H1 (cell line): ENCODE results near the gene LAMA3. TPM values are rescaled to one million over a fixed set of nuclear protein-coding genes. Genes with fewer than 3 reads are reported as not detected.

Experiments
- CTCF ChIA-PET: fragments of 300-600 bp; sonication (Branson Sonifier 250); formaldehyde crosslinking; loops from one replicate; lab custom pipeline; 2021; ENCODE audit not compliant: partially characterized antibody; lab: Charles Lee
- POLR2A ChIA-PET: fragments of 300-600 bp; sonication (Branson Sonifier 250); formaldehyde crosslinking; loops from one replicate; lab custom pipeline; 2021; ENCODE audit warnings: inconsistent platforms; ENCODE audit not compliant: partially characterized antibody; lab: Charles Lee
- DNase-seq, 2 experiments: peaks; one replicate each; pipeline versions ENCODE4 v3.0.0 to v3.0.0-alpha.2; 2010 to 2022; ENCODE audit warnings: low spot score in 2 of 2, low read depth in 1 of 2, mixed read lengths in 1 of 2
- FAIRE-seq: peaks from 2 replicates; lab custom pipeline; 2011; peaks lifted over from hg19 to GRCh38; lab: Jason Lieb, UNC
- H2AFZ ChIP-seq: 2 replicates; pipeline ENCODE4 v1.8.1; 2012; ENCODE audit warnings: low read length, inconsistent platforms
- H2AK5ac ChIP-seq: 2 replicates; pipeline ENCODE4 v1.6.1; 2013; ENCODE audit warnings: low read depth, low read length
- H2BK120ac ChIP-seq: replicated peaks from 2 replicates; pipeline ENCODE3; 2013; ENCODE audit warnings: low read depth, low read length, inconsistent platforms
- H2BK12ac ChIP-seq: 2 replicates; pipeline ENCODE4 v1.6.1; 2013; ENCODE audit warnings: low read depth, low read length
- H2BK15ac ChIP-seq: 2 replicates; pipeline ENCODE4 v1.6.1; 2013; ENCODE audit warnings: low read length
- H2BK20ac ChIP-seq: 2 replicates; pipeline ENCODE4 v1.6.1; 2013; ENCODE audit warnings: low read length
- H2BK5ac ChIP-seq: 2 replicates; pipeline ENCODE4 v1.6.1; 2013; ENCODE audit warnings: low read depth, low read length
- H3K14ac ChIP-seq: 2 replicates; pipeline ENCODE4 v1.6.1; 2013; ENCODE audit warnings: inconsistent platforms; ENCODE audit not compliant: insufficient read length
- H3K18ac ChIP-seq: 2 replicates; pipeline ENCODE4 v1.6.1; 2013; ENCODE audit warnings: low read length; ENCODE audit errors: extremely low read depth
- H3K23ac ChIP-seq: 2 replicates; pipeline ENCODE4 v1.6.1; 2013; ENCODE audit warnings: inconsistent platforms; ENCODE audit not compliant: insufficient read length
- H3K23me2 ChIP-seq: 2 replicates; pipeline ENCODE4 v1.6.1; 2013; ENCODE audit warnings: low read depth, low read length
- H3K27ac ChIP-seq: 2 replicates; pipeline ENCODE4 v1.6.1; 2011; ENCODE audit warnings: low read depth, low read length, inconsistent platforms
- H3K27me3 ChIP-seq, 4 experiments: replicated peaks in 1 of 4; 1 replicate in 1 of 4; 2 replicates in 3 of 4; pipeline versions ENCODE4 v1.6.1 to v1.8.1; 2011 to 2013; ENCODE audit warnings: low read length in 3 of 4, mild to moderate bottlenecking in 3 of 4, inconsistent platforms in 2 of 4, mixed read lengths in 2 of 4, moderate library complexity in 1 of 4; ENCODE audit not compliant: control insufficient read depth in 3 of 4, insufficient read depth in 3 of 4; ENCODE audit errors: extremely low read depth in 1 of 4
- H3K36me3 ChIP-seq, 4 experiments: 2 replicates each; pipeline versions ENCODE4 v1.6.1 to v1.8.1; 2011 to 2013; ENCODE audit warnings: mild to moderate bottlenecking in 4 of 4, low read length in 3 of 4, moderate library complexity in 2 of 4, control low read depth in 1 of 4, inconsistent platforms in 1 of 4; ENCODE audit not compliant: insufficient read depth in 4 of 4, control insufficient read depth in 2 of 4
- H3K4ac ChIP-seq: replicated peaks from 2 replicates; pipeline ENCODE3; 2013; ENCODE audit warnings: low read length, low read depth, mixed read lengths, inconsistent platforms; ENCODE audit not compliant: insufficient read length
- H3K4me1 ChIP-seq, 4 experiments: replicated peaks in 1 of 4; 1 replicate in 1 of 4; 2 replicates in 3 of 4; pipeline versions ENCODE4 v1.6.1 to v1.8.1; 2011 to 2013; ENCODE audit warnings: low read length in 3 of 4, inconsistent platforms in 2 of 4, mixed read lengths in 1 of 4; ENCODE audit not compliant: insufficient read depth in 4 of 4, control insufficient read depth in 3 of 4
- H3K4me2 ChIP-seq, 2 experiments: 2 replicates each; pipeline versions ENCODE4 v1.6.1 to v1.8.1; 2011 to 2013; ENCODE audit warnings: low read depth in 2 of 2, low read length in 2 of 2, control low read depth in 1 of 2, inconsistent platforms in 1 of 2, mild to moderate bottlenecking in 1 of 2; ENCODE audit not compliant: insufficient read depth in 1 of 2
- H3K4me3 ChIP-seq, 4 experiments: fragments of 200-600, 300-600 bp in 1 of 4; sonication (generic), shearing (Covaris generic), sonication (Bioruptor Twin) in 1 of 4; 2 replicates each; pipeline versions ENCODE4 v1.5.1 to v1.8.1; 2011 to 2016; ENCODE audit warnings: low read length in 4 of 4, low read depth in 3 of 4, control low read depth in 2 of 4, inconsistent platforms in 2 of 4, mild to moderate bottlenecking in 2 of 4, mixed read lengths in 1 of 4, moderate library complexity in 1 of 4; ENCODE audit not compliant: insufficient read depth in 2 of 4; ENCODE audit errors: extremely low read depth in 1 of 4
- H3K56ac ChIP-seq: replicated peaks from 2 replicates; pipeline ENCODE3; 2013; ENCODE audit warnings: low read depth, mild to moderate bottlenecking, mixed read lengths, low read length, inconsistent platforms; ENCODE audit not compliant: insufficient read length
- H3K79me1 ChIP-seq: 2 replicates; pipeline ENCODE4 v1.6.1; 2013; ENCODE audit warnings: low read depth, low read length, control low read depth
- H3K79me2 ChIP-seq, 2 experiments: 2 replicates each; pipeline versions ENCODE4 v1.6.1 to v1.8.1; 2012 to 2013; ENCODE audit warnings: low read length in 2 of 2, mild to moderate bottlenecking in 2 of 2, inconsistent platforms in 1 of 2; ENCODE audit not compliant: insufficient read depth in 2 of 2, control insufficient read depth in 1 of 2
- H3K9ac ChIP-seq, 4 experiments: replicated peaks in 1 of 4; 1 replicate in 1 of 4; 2 replicates in 3 of 4; pipeline versions ENCODE4 v1.6.1 to v1.8.1; 2011 to 2013; ENCODE audit warnings: low read depth in 3 of 4, low read length in 3 of 4, control low read depth in 2 of 4, mild to moderate bottlenecking in 2 of 4, moderate library complexity in 2 of 4, inconsistent platforms in 1 of 4; ENCODE audit errors: extremely low read depth in 1 of 4
- H3K9me3 ChIP-seq, 2 experiments: 2 replicates each; pipeline versions ENCODE4 v1.6.1 to v1.8.1; 2012 to 2013; ENCODE audit warnings: mild to moderate bottlenecking in 2 of 2, moderate library complexity in 2 of 2, control low read depth in 1 of 2, inconsistent platforms in 1 of 2, low read depth in 1 of 2, low read length in 1 of 2, mixed read lengths in 1 of 2; ENCODE audit not compliant: insufficient read depth in 2 of 2
- H4K20me1 ChIP-seq, 2 experiments: replicated peaks in 1 of 2; 2 replicates each; pipeline versions ENCODE3 to v1.8.1; 2011 to 2013; ENCODE audit warnings: inconsistent platforms in 2 of 2, low read length in 2 of 2, mild to moderate bottlenecking in 1 of 2; ENCODE audit not compliant: insufficient read depth in 2 of 2, control insufficient read depth in 1 of 2
- H4K5ac ChIP-seq: 2 replicates; pipeline ENCODE4 v1.6.1; 2013; ENCODE audit warnings: low read length, low read depth, mixed read lengths, inconsistent platforms; ENCODE audit not compliant: insufficient read length
- H4K8ac ChIP-seq: 2 replicates; pipeline ENCODE4 v1.8.0; 2013; ENCODE audit warnings: mild to moderate bottlenecking, moderate library complexity, low read length, inconsistent platforms; ENCODE audit not compliant: insufficient read depth; ENCODE audit errors: extremely low read depth
- H4K91ac ChIP-seq: replicated peaks from 2 replicates; pipeline ENCODE3; 2013; ENCODE audit warnings: low read length, mixed read lengths, inconsistent platforms; ENCODE audit not compliant: insufficient read length
- BCL11A ChIP-seq, 2 experiments: IDR thresholded peaks; one replicate each; pipeline ENCODE4 v1.6.1; 2011; ENCODE audit warnings: low read depth in 2 of 2, low read length in 2 of 2, mild to moderate bottlenecking in 2 of 2
- GABPA ChIP-seq: IDR thresholded peaks from 2 replicates; pipeline ENCODE4 v1.6.1; 2011; ENCODE audit warnings: mild to moderate bottlenecking, low read length, moderate library complexity, borderline replicate concordance; ENCODE audit not compliant: insufficient read depth
- HDAC6 ChIP-seq: IDR thresholded peaks from one replicate; pipeline ENCODE4 v1.7.1; 2012; ENCODE audit warnings: low read depth, mild to moderate bottlenecking, inconsistent platforms, low read length, moderate library complexity
- JUN ChIP-seq: IDR thresholded peaks from 2 replicates; pipeline ENCODE4 v1.6.1; 2011; ENCODE audit warnings: low read depth, mild to moderate bottlenecking, improper control_type of control experiment, low read length
- POLR2A ChIP-seq, 2 experiments: IDR thresholded peaks; 1 replicate in 1 of 2; 2 replicates in 1 of 2; pipeline ENCODE4 v1.6.1; 2011; ENCODE audit warnings: low read depth in 2 of 2, low read length in 2 of 2, mild to moderate bottlenecking in 2 of 2; ENCODE audit errors: control extremely low read depth in 1 of 2
- SIN3A ChIP-seq, 2 experiments: IDR thresholded peaks in 1 of 2; conservative IDR thresholded peaks in 1 of 2; 2 replicates each; pipeline ENCODE4 v1.6.1; 2011 to 2012; ENCODE audit warnings: low read length in 2 of 2, improper control_type of control experiment in 1 of 2, low read depth in 1 of 2, mild to moderate bottlenecking in 1 of 2
- SIX5 ChIP-seq: IDR thresholded peaks from 2 replicates; pipeline ENCODE4 v1.6.1; 2011; ENCODE audit warnings: mild to moderate bottlenecking, low read depth, low read length
- TAF1 ChIP-seq: IDR thresholded peaks from 2 replicates; pipeline ENCODE4 v1.6.1; 2011; ENCODE audit warnings: mild to moderate bottlenecking, low read depth, low read length
- TCF12 ChIP-seq: IDR thresholded peaks from 2 replicates; pipeline ENCODE4 v1.6.1; 2011; ENCODE audit warnings: low read depth, mild to moderate bottlenecking, low read length
- TEAD4 ChIP-seq: IDR thresholded peaks from 2 replicates; pipeline ENCODE4 v1.6.1; 2012; ENCODE audit warnings: low read depth, low read length, inconsistent platforms, mixed read lengths
- YY1 ChIP-seq: IDR thresholded peaks from 2 replicates; pipeline ENCODE4 v1.6.1; 2011; ENCODE audit warnings: low read depth, mild to moderate bottlenecking, low read length
- WGBS, 2 experiments: shearing (Covaris generic) in 1 of 2; methylation state at CpG; one replicate each; pipeline versions ENCODE4 v1.1.6 to v1.1.7; 2013 to 2015; ENCODE audit warnings: low lambda C conversion rate in 2 of 2, mixed read lengths in 2 of 2, inconsistent platforms in 1 of 2, low coverage in 1 of 2, missing lambda C conversion rate in 1 of 2; ENCODE audit not compliant: insufficient replicate concordance in 2 of 2, insufficient coverage in 1 of 2, insufficient read length in 1 of 2; ENCODE audit errors: extremely low coverage in 1 of 2, missing lambda C conversion rate in 1 of 2; 5-methylcytosine and 5-hydroxymethylcytosine counted together
- long read RNA-seq, 2 experiments: library from RNA in 1 of 2; library from capped mRNA in 1 of 2; stranded (forward); transcript quantifications; one replicate each; pipeline ENCODE4 v2.0.0, GENCODE V29; 2021; ENCODE audit warnings: inconsistent platforms in 1 of 2
- polyA minus RNA-seq, 3 experiments: library from RNA; depleted of rRNA, polyadenylated mRNA; stranded (reverse); fragments of >200 nt; gene quantifications; 1 replicate in 2 of 3; 2 replicates in 1 of 3; pipeline ENCODE4 v1.2.3, GENCODE V29; 2011
- polyA plus RNA-seq, 7 experiments: library from polyadenylated mRNA; depleted of rRNA in 3 of 7; stranded (reverse) in 5 of 7; unstranded in 2 of 7; fragments of >200 nt in 5 of 7; fragments of 200-250 nt in 2 of 7; gene quantifications; 1 replicate in 5 of 7; 2 replicates in 1 of 7; 4 replicates in 1 of 7; pipeline versions ENCODE4 v1.2.1 to v1.2.3, GENCODE V29; 2011 to 2013; ENCODE audit warnings: missing spikeins in 2 of 7, mixed read lengths in 2 of 7
- total RNA-seq: library from RNA; stranded (reverse); fragmentation: NEBNext Ultra II Directional; extraction: Animal tissue kit (Norgen Biotek cat#: 25700); gene quantifications from 2 replicates; pipeline ENCODE4 v1.2.1, GENCODE V29; 2021

Gene LAMA3
- total RNA-seq (3.3 and 5.0 TPM in 2 replicates), polyA plus RNA-seq (2011; rRNA removed) (0.58 and 0.76 TPM in 2 replicates), polyA minus RNA-seq (2011; rRNA and poly(A)+ RNA removed) (1.0 and 2.9 TPM in 2 replicates)
- polyA plus RNA-seq (2011; cell fraction: cytosol; rRNA removed), result 0.69 TPM
- 3.6 TPM for polyA plus RNA-seq (2011; cell fraction: nucleus; rRNA removed)
- 0.71 to 1.3 TPM (median 1.1 TPM) in 4 replicates for polyA plus RNA-seq (2012, experiment 1 of 2)
- 0.21 TPM for polyA plus RNA-seq (2012, experiment 2 of 2)
- 1.7 TPM for polyA plus RNA-seq (2013, experiment 1 of 2)
- polyA plus RNA-seq (2013, experiment 2 of 2), result 1.6 TPM
- polyA minus RNA-seq (2011; cell fraction: cytosol; rRNA and poly(A)+ RNA removed), result 1.3 TPM
- 2.5 TPM for polyA minus RNA-seq (2011; cell fraction: nucleus; rRNA and poly(A)+ RNA removed)
- long read RNA-seq, experiment 1, partial matches to known transcripts, result 1 of 2 reads
- long read RNA-seq, experiment 1, other reads (novel, unspliced or antisense), result 1 of 2 reads
- long read RNA-seq, experiment 2, partial matches to known transcripts, result 2 of 2 reads
- long read RNA-seq, experiment 2, other reads (novel, unspliced or antisense), result 0 of 2 reads

- ChIA-PET POLR2A (interaction anchor here (1.5 kb wide), 1 partner anchor 11 kb away, joined by 3 read pairs; no protein-coding TSS in a partner anchor), CTCF (interaction anchor here (0.6 kb wide), 1 partner anchor 9 kb away, joined by 3 read pairs; no protein-coding TSS in a partner anchor)
- Histone ChIP-seq H2AK5ac (no peak within 1 kb of the TSS), H3K18ac (peak within 1 kb of the TSS; percentile 71), H4K91ac (no peak within 1 kb of the TSS), H2BK120ac (no peak within 1 kb of the TSS), H3K4me1 (peaks cover 0 to 7% (median 5%) of the 10 kb centered on the region in 4 experiments; a peak in 3 of 7 replicates), H2BK20ac (no peak within 1 kb of the TSS), H3K27me3 (peaks cover 11 to 35% (median 29%) of the 10 kb centered on the region in 4 experiments), H3K9ac (peak within 1 kb of the TSS in 1 of 4 experiments; percentile 80; a peak in 1 of 7 replicates), H3K36me3 (no peaks in the 10 kb centered on the region), H2BK15ac (0 out of 2 replicates have a peak within 1 kb of the TSS, but pooled peaks have one; percentile 31), H3K27ac (no peak within 1 kb of the TSS), H3K23ac (no peak within 1 kb of the TSS), H3K9me3 (no peaks in the 10 kb centered on the region), H3K4me2 (peak within 1 kb of the TSS; percentile 82 to 86), H3K56ac (no peak within 1 kb of the TSS), H3K79me2 (no peaks in the 10 kb centered on the region), H3K23me2 (peaks cover 13% of the 10 kb centered on the region; the same call in 1 of the 2 replicates), H3K4me3 (peak within 1 kb of the TSS; percentile 44 to 68 (median 50)), H4K8ac (peak within 1 kb of the TSS; percentile 92; the same call in 1 of the 2 replicates), H3K4ac (no peak within 1 kb of the TSS), H4K20me1 (peaks cover 0 to 2% of the 10 kb centered on the region in 2 experiments), H3K79me1 (no peaks in the 10 kb centered on the region), H2BK5ac (no peak within 1 kb of the TSS), H2BK12ac (no peak within 1 kb of the TSS), H4K5ac (no peak within 1 kb of the TSS), H3K14ac (no peak within 1 kb of the TSS), H2AFZ (peak within 1 kb of the TSS; percentile 34; the same call in 1 of the 2 replicates)
- FAIRE-seq (peak; percentile 68), DNase-seq (peak in 1 of 2 experiments; percentile 73)
- WGBS, 2 experiments, result 7% methylated on average over 20 of the region's 45 CpGs; no CpG with 5 or more reads in 1 of the 2 experiments
- no peak for TF ChIP-seq JUN
- no peak for TF ChIP-seq TAF1
- no peak for TF ChIP-seq SIN3A (conservative IDR thresholded peaks at IDR 0.05 in 1 of 2, IDR thresholded peaks at IDR 0.05 in 1 of 2; ENCODE audit: low read depth in 1 of 2, low read length in 2 of 2)
- no peak for TF ChIP-seq TEAD4
- no peak for TF ChIP-seq HDAC6
- no peak for TF ChIP-seq POLR2A (IDR thresholded peaks at IDR 0.05; ENCODE audit: control extremely low read depth in 1 of 2, low read depth in 2 of 2, low read length in 2 of 2)
- 0 out of 2 replicates have a peak, but pooled peaks have one; percentile 23 for TF ChIP-seq GABPA
- no peak for TF ChIP-seq BCL11A (IDR thresholded peaks at IDR 0.05; ENCODE audit: low read depth in 2 of 2, low read length in 2 of 2)
- no peak for TF ChIP-seq YY1
- TF ChIP-seq TCF12, result no peak
- TF ChIP-seq SIX5, result no peak
Measured at GRCh38 chr18:23689031-23689615, at the start of gene LAMA3. Gene LAMA3 (plus strand): TSS chr18:23689453. CDS start chr18:23689684, 231 bp downstream.
